SH-SY5Y (cell line): ENCODE measurements around the gene TACR2.

ENCODE experiments used
- GATA2 ChIP-seq: IDR thresholded peaks from 2 replicates; pipeline ENCODE4 v1.6.1; 2011; ENCODE audit warnings: mild to moderate bottlenecking, low read depth, low read length
- GATA3 ChIP-seq: IDR thresholded peaks from 2 replicates; pipeline ENCODE4 v1.6.1; 2011; ENCODE audit warnings: low read depth, mild to moderate bottlenecking, low read length, moderate library complexity

GRCh38 chr10:69394020-69394419 is 22.7 kb downstream of the TACR2 start:
- no peak for TF ChIP-seq GATA2
- no peak for TF ChIP-seq GATA3
